BLaER1 (cell line): ENCODE measurements around the gene ST7.
"Not testable (repeated sequence)": the region's sequence is repeated elsewhere in the genome, so short reads cannot be mapped to it uniquely, and the experiment has no call there.

Source experiments
- H3K27ac ChIP-seq: shearing (Covaris generic); formaldehyde crosslinking; 2 replicates; pipeline ENCODE4 v1.8.1; 2022
- H3K27me3 ChIP-seq: shearing (Covaris generic); formaldehyde crosslinking; 2 replicates; pipeline ENCODE4 v1.8.1; 2022
- H3K36me3 ChIP-seq: shearing (Covaris generic); formaldehyde crosslinking; 2 replicates; pipeline ENCODE4 v1.8.1; 2022
- H3K4me1 ChIP-seq: shearing (Covaris generic); formaldehyde crosslinking; 2 replicates; pipeline ENCODE4 v1.8.1; 2022
- H3K4me2 ChIP-seq: shearing (Covaris generic); formaldehyde crosslinking; 2 replicates; pipeline ENCODE4 v1.8.1; 2022
- H3K4me3 ChIP-seq: shearing (Covaris generic); formaldehyde crosslinking; 2 replicates; pipeline ENCODE4 v1.8.1; 2022
- H3K9ac ChIP-seq: shearing (Covaris generic); formaldehyde crosslinking; 2 replicates; pipeline ENCODE4 v1.8.1; 2022
- H3K9me3 ChIP-seq: shearing (Covaris generic); formaldehyde crosslinking; 2 replicates; pipeline ENCODE4 v1.8.1; 2022
- H4K20me1 ChIP-seq: shearing (Covaris generic); formaldehyde crosslinking; 2 replicates; pipeline ENCODE4 v1.8.1; 2022
- Cebpa-rat ChIP-seq: shearing (Covaris generic); IDR thresholded peaks from 2 replicates; pipeline ENCODE4 v1.8.1; 2022

ST7 gene

DNA sequence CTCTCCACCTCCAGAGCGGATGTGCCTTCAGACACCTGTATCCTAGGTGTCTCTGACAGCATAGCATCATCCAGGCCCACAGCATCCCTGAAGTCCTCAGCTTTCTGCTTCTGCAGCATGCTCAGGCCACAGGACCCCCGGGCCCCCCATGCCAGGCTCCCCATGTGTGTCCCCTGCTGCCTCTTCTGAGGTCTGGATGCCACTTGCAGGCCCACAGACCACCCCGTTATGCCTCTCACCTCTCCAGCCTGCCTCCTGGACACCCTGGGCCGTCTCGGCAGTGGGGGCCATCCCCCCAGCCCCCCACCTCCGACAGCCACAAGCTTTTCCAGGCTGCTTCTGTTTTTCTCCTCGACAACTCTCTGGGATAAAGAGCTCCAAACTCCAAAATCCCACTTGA lies 285.2 kb downstream of the ST7 start:
- Histone ChIP-seq H3K9me3 (no peaks in the 10 kb centered on the region), H3K4me1 (no peaks in the 10 kb centered on the region), H3K27me3 (no peaks in the 10 kb centered on the region), H4K20me1 (no peaks in the 10 kb centered on the region), H3K36me3 (no peaks in the 10 kb centered on the region), H3K27ac (no peak overlapping the region), H3K9ac (no peak overlapping the region), H3K4me3 (no peak overlapping the region), H3K4me2 (no peak overlapping the region)
- TF ChIP-seq Cebpa-rat = no peak

DNA sequence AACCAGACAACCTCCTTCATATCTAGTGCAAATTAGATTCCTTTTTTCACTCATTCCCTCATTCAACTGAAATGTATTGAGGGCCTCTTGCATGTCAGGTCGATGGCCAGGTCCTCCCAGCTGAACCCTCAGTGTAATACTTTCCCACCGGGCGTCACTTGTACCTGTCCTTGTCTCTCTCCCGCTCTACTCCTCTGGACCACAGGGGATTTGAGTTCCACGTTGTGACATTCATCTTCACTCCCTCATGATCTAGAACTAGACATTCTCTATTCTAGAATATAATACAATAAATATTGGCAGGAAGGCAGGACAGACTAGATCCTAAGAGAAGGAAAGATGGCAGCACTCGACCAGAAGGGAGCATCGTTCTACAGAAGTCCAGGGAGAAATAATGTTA lies 285.6 kb downstream of the ST7 start:
- Histone ChIP-seq H3K9me3 (no peaks in the 10 kb centered on the region), H3K4me2 (no peak overlapping the region), H3K4me1 (no peaks in the 10 kb centered on the region), H3K27me3 (no peaks in the 10 kb centered on the region), H3K4me3 (no peak overlapping the region), H3K36me3 (no peaks in the 10 kb centered on the region), H3K9ac (no peak overlapping the region), H4K20me1 (no peaks in the 10 kb centered on the region), H3K27ac (no peak overlapping the region)
- TF ChIP-seq Cebpa-rat = no peak

DNA sequence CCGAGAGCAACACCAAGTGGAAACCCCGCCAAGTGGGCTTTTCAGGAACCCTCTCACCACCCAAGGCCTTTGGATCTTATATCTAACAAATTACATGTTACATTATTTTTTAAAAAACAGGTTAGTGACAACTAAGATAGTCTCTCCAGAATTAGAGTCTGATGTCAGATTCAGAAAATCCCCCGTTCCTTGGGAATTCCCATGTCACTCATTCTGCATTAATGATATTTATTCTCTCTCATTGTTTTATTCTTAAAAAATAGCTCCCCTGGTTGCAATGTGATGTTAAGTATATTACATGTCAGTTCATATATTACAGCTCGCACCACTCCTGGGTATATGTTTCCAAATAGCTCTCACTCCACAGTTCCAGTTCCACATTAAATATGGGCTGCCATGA lies 287.8 kb downstream of the ST7 start:
- no peaks in the 10 kb centered on the region for H3K27me3 ChIP-seq
- no peak overlapping the region for H3K27ac ChIP-seq
- no peaks in the 10 kb centered on the region for H4K20me1 ChIP-seq
- H3K9ac ChIP-seq = no peak overlapping the region
- H3K9me3 ChIP-seq = peaks cover 8% of the 10 kb centered on the region; the same call in 1 of the 2 replicates
- no peak overlapping the region for H3K4me3 ChIP-seq
- H3K4me1 ChIP-seq = no peaks in the 10 kb centered on the region
- no peak for TF ChIP-seq Cebpa-rat
- H3K36me3 ChIP-seq = no peaks in the 10 kb centered on the region
- H3K4me2 ChIP-seq = no peak overlapping the region

DNA sequence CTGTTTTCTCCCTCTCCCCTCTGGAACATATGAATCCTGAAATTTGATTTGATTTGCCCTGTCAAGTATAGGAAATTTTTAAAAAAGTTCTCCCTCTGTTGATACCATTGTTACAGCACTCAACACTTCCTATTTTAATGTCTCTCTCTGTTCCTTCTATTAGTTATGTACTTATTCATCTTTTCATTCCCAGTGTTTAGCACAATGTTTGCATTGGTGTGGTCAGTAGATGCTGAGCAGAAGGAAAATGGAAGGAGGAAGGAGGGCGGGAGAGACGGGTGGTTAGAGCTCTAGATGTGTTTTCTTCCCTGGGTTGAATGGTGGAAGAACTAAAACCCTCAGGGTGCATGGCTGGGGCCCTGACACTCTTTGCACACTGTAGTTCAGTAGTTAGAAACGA lies 290.1 kb downstream of the ST7 start:
- H3K9ac ChIP-seq = no peak overlapping the region
- H3K4me1 ChIP-seq = no peaks in the 10 kb centered on the region
- H3K27me3 ChIP-seq = no peaks in the 10 kb centered on the region
- H3K36me3 ChIP-seq = no peaks in the 10 kb centered on the region
- H3K9me3 ChIP-seq = peaks cover 8% of the 10 kb centered on the region; the same call in 1 of the 2 replicates
- no peaks in the 10 kb centered on the region for H4K20me1 ChIP-seq
- TF ChIP-seq Cebpa-rat = no peak
- no peak overlapping the region for H3K4me3 ChIP-seq
- H3K27ac ChIP-seq = no peak overlapping the region
- H3K4me2 ChIP-seq = no peak overlapping the region

DNA sequence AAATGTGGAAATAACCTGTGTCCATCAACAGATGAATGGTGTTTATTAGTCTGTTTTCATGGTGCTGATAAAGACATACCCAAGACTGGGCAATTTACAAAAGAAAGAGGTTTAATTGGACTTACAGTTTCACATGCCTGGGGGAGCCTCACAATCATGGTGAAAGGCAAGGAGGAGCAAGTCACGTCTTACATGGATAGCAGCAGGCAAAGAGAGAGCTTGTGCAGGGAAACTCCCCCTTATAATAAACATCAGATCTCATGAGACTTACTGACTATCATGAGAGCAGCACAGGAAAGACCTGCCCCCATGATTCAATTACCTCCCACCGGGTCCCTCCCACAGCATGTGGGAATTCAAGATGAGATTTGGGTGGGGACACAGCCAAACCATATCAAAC lies 292.4 kb downstream of the ST7 start:
- not testable (repeated sequence) for H3K4me3 ChIP-seq, H3K9ac ChIP-seq, H3K36me3 ChIP-seq, H4K20me1 ChIP-seq, H3K9me3 ChIP-seq, H3K27me3 ChIP-seq, H3K4me2 ChIP-seq, H3K4me1 ChIP-seq, H3K27ac ChIP-seq

DNA sequence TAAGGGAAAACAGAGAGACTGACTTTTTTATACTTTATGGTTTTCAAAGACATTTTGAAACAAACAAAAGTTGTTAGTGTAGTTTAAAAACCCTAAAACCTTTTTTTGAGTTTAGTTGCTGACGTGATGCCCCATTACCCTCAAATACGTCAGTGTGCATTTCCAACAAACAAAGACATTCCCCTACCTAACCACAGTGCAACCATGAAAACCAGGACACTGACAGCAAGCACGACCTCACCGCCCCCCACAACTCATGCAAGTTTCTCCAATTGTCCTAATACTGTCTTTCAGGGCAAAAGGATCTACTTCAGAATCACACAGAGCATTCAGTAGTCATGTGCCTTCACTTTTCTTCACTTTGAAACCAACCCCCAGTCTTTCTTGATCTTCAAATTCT lies 294.5 kb downstream of the ST7 start:
- peaks cover 8% of the 10 kb centered on the region; the same call in 1 of the 2 replicates for H3K9me3 ChIP-seq
- H3K4me3 ChIP-seq = no peak overlapping the region
- H3K4me2 ChIP-seq = no peak overlapping the region
- H3K4me1 ChIP-seq = no peaks in the 10 kb centered on the region
- H3K36me3 ChIP-seq = no peaks in the 10 kb centered on the region
- TF ChIP-seq Cebpa-rat = no peak
- H3K27me3 ChIP-seq = no peaks in the 10 kb centered on the region
- H4K20me1 ChIP-seq = no peaks in the 10 kb centered on the region
- no peak overlapping the region for H3K9ac ChIP-seq
- H3K27ac ChIP-seq = no peak overlapping the region

DNA sequence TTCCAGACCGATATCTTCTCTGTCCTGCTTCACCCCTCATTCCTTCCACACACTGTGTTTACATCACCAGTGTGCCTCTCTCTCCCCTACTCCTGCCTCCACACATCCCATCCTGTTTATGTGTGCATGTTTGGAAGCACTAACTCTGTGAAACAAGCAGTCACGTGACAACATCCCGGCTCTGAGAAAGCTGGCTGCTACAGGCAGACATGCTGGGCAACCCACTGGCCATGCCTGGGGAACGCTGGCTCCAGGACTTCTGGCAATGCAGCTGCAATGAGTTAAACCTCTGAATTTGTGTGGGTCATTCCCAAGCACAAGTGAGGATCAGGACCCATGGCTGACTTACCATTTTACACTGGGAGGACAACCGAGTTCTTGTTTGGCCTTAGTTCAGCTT lies 295.5 kb downstream of the ST7 start:
- Histone ChIP-seq H3K9me3 (peaks cover 8% of the 10 kb centered on the region; the same call in 1 of the 2 replicates), H4K20me1 (no peaks in the 10 kb centered on the region), H3K27ac (no peak overlapping the region), H3K27me3 (no peaks in the 10 kb centered on the region), H3K36me3 (no peaks in the 10 kb centered on the region), H3K4me1 (no peaks in the 10 kb centered on the region), H3K4me3 (no peak overlapping the region), H3K9ac (no peak overlapping the region), H3K4me2 (no peak overlapping the region)
- no peak for TF ChIP-seq Cebpa-rat

DNA sequence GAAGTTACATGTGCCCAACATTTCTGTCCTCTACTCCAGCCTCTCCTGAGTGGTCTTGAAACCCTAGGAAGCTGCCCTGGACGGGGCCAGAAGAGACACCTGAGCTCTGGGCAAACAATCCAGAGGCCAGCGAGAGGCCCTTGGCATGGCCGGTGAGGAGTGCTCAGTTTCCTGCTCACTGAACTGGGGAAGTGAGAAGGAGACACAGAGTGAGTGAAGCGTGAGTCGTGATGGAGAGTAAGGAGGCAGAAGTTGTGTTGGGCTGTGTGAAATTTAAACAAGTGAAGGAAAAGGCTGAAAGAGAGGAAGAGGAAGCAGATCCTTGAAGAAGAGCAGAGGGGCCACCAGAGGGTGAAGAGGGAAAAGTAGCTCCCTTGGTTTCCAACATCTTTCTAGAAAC lies 296.4 kb downstream of the ST7 start:
- no peak overlapping the region for H3K4me2 ChIP-seq
- H4K20me1 ChIP-seq = no peaks in the 10 kb centered on the region
- peaks cover 5% of the 10 kb centered on the region; the same call in 1 of the 2 replicates for H3K9me3 ChIP-seq
- no peaks in the 10 kb centered on the region for H3K27me3 ChIP-seq
- H3K27ac ChIP-seq = no peak overlapping the region
- H3K4me1 ChIP-seq = no peaks in the 10 kb centered on the region
- no peaks in the 10 kb centered on the region for H3K36me3 ChIP-seq
- H3K9ac ChIP-seq = no peak overlapping the region
- no peak overlapping the region for H3K4me3 ChIP-seq
- no peak for TF ChIP-seq Cebpa-rat

DNA sequence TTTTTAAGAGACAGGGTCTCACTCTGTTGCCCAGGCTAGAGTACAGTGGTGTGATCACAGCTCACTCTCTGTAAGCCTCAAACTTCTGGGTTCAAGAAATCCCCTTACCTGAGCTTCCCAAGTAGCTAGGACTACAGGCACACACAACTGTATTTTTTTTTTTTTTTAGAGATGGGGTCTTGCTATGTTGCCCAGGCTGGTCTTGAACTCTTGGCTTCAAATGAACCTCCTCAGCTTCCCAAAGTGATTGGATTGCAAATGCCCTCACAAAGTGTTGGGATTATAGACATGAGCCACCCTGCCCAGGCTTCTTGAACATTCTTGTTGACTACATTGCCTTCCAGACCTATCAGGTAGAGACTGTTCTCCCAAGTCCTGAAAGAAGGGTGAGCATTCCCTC lies 296.9 kb downstream of the ST7 start:
- no peak overlapping the region for H3K4me2 ChIP-seq

DNA sequence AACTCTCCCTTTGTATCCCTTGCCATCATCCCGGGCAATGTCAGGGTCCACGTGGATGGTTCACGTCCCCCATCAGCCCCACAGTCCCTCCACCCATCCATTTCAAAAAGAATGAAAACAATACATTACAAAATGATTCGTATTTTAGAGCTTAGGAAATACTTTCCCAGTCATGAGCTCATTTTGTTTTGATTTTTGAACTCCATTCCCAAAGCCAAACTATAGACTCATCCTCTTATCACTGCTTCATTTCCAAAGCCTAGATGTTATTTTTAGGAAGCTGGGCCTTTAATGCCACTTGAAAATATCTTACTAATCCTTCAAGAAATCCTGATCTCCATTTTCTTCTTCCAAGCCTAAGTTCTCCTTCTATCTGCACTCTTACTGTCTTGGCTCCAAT lies 297.5 kb downstream of the ST7 start:
- no peak overlapping the region for H3K4me3 ChIP-seq
- no peak for TF ChIP-seq Cebpa-rat
- no peaks in the 10 kb centered on the region for H4K20me1 ChIP-seq
- H3K9me3 ChIP-seq = 0 out of 2 replicates have a peak, but pooled peaks cover 1% of the 10 kb centered on the region
- H3K4me1 ChIP-seq = no peaks in the 10 kb centered on the region
- no peaks in the 10 kb centered on the region for H3K36me3 ChIP-seq
- no peaks in the 10 kb centered on the region for H3K27me3 ChIP-seq
- H3K4me2 ChIP-seq = no peak overlapping the region
- no peak overlapping the region for H3K9ac ChIP-seq
- no peak overlapping the region for H3K27ac ChIP-seq

More for the DNA sequence above, 296.9 kb downstream of the ST7 start:
- H3K4me1 ChIP-seq = no peaks in the 10 kb centered on the region
- no peak overlapping the region for H3K27ac ChIP-seq
- H3K9me3 ChIP-seq = 0 out of 2 replicates have a peak, but pooled peaks cover 4% of the 10 kb centered on the region
- no peaks in the 10 kb centered on the region for H3K27me3 ChIP-seq
- H3K9ac ChIP-seq = no peak overlapping the region
- no peak for TF ChIP-seq Cebpa-rat
- no peaks in the 10 kb centered on the region for H3K36me3 ChIP-seq
- no peaks in the 10 kb centered on the region for H4K20me1 ChIP-seq
- H3K4me3 ChIP-seq = no peak overlapping the region

DNA sequence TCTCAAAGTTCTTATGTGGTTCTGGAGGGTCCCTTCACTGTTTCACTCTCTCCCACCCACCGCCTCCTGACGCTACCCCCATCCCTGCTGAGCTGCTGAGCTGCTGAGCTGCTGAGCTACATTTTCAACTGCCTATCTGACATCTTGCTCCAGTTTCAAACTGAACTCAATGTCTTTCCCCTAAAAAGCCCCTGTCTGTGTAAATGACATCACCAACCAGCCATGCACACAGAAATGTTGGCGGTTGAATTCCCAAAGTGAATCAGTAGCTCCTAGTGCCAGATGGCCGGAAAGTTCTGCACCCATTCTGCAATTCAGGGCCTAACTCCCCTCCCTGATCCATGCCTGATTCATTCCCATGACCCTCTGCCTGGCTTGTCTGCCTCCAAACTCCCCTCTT lies 298.4 kb downstream of the ST7 start:
- H3K4me3 ChIP-seq = no peak overlapping the region
- no peaks in the 10 kb centered on the region for H3K36me3 ChIP-seq
- no peak overlapping the region for H3K27ac ChIP-seq
- no peaks in the 10 kb centered on the region for H4K20me1 ChIP-seq
- H3K4me2 ChIP-seq = no peak overlapping the region
- TF ChIP-seq Cebpa-rat = no peak
- no peaks in the 10 kb centered on the region for H3K4me1 ChIP-seq
- no peaks in the 10 kb centered on the region for H3K27me3 ChIP-seq
- H3K9me3 ChIP-seq = no peaks in the 10 kb centered on the region
- no peak overlapping the region for H3K9ac ChIP-seq
